NT2/D1 (cell line): ENCODE data around the gene TUBA4A.

ENCODE experiments used
- SUZ12 ChIP-seq: IDR thresholded peaks from 2 replicates; pipeline ENCODE4 v1.6.1; 2011; ENCODE audit not compliant: insufficient read length, insufficient read depth; ENCODE audit errors: extremely low read depth
- YY1 ChIP-seq: IDR thresholded peaks from 2 replicates; pipeline ENCODE4 v1.6.1; 2011; ENCODE audit not compliant: insufficient read length, insufficient read depth
- ZNF274 ChIP-seq: IDR thresholded peaks from 2 replicates; pipeline ENCODE4 v1.6.1; 2011; ENCODE audit warnings: mild to moderate bottlenecking, low read depth, low read length

GRCh38 chr2:219302412-219302968, 48.8 kb upstream of the TUBA4A start:
- no peak for TF ChIP-seq ZNF274
- no peak for TF ChIP-seq YY1
- TF ChIP-seq SUZ12 = no peak
